Left hindlimb (tissue), 1 donor: ENCODE data around the gene CHID1.

Source experiments
- DNase-seq: peaks from one replicate; pipeline ENCODE4 v3.0.0-alpha.2; 2018

The CHID1 gene

DNA sequence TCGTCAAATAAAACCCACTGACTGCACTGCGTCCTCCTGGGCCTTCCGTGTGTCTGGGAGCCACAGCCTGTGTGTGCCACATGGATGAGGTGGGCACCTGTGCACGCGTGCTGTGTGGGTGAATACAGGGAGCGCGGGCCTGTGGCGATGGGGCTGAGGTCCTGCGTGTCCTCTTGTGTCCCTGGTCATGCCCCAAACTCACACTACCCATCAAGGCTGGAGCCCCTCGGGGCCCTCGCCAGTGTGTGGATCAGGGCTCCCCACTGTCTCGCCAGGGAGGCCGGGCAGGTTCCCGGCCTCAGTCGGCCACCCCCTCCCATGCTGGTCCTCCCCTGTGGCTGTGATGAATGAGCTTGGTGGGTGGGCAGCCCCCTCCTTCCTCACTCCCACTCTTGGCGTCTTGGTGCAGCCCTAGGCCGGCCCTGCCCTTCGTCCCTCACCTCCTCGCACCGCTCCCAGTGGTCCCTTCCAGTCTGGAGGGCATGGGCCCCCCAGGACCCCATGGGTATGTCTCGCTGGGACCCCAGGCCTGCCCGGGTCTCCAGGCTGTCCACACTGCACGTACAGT, 78.6 kb downstream of the CHID1 start:
- DNase-seq: no peak

DNA sequence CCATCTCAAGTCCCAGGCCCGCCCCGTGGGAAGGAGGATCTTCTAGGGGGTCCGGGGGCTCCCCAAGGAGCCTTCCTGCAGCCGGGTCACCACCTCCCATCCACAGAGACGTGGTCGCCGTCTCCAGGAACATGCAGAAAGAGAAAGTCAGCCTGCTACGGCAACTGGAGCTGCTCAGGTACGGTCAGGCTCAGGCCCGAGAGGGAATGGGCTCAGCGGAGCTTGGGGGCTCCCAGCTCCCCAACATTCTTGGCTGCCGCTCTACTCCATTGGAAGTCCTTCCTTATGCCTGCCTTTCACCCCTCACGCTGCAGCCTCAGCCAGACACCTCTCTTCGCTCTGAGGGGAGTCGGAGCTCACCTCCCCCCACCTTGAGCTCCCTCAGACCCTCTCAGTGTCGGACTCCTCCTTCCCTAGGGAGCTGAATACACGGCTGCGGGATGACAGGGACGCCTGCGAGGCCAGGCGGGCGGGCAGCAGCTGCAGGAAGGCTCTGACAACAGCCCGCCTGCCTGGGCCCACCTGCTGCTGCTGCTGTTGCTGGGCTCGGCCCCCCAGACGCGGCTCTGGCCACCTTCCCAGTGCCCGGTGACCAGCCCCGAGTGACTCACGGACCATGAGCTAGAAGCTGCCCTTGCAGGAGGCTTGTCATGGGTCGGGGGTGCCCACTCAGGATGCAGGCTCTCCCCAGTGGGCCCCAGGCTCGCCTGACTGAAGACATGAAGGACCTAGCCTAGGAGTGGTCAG, 79.3 kb downstream of the CHID1 start:
- DNase-seq: no peak

DNA sequence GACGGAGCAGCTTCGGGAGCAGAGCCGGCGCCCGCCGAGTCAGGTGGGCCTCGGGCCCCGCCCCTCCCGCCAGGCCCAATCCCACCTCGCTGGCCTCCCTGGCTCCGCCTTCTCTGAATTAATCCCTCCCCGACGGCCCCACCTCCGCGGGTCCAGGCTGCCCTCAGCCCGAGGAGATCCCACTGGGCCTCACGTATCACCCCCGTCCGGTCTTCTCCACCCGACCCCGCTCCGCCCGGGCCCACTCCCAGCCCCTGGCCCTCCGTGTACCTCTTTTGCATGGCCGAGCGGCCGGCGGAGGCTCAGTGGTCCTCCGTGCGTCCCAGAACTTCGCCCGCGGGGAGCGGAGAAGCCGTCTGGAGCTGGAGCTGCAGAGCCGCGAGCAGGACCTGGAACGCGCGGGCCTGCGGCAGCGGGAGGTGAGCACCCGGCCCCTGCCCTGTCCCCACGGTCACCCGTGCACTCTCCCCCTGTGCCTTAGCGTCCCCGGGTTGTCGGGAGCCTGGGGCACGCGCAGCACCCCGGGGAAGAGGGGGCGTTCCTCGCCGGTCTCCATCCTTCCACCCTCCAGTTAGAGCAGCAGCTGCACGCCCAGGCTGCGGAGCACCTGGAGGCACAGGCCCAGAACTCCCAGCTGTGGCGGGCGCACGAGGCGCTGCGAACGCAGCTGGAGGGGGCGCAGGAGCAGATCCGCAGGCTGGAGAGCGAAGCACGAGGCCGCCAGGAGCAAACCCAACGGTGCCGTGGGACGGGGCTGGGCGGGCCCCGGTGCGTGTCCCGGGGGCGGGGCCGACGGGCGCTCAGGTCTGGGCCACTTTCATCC, 80.1 kb downstream of the CHID1 start:
- DNase-seq: no peak

DNA sequence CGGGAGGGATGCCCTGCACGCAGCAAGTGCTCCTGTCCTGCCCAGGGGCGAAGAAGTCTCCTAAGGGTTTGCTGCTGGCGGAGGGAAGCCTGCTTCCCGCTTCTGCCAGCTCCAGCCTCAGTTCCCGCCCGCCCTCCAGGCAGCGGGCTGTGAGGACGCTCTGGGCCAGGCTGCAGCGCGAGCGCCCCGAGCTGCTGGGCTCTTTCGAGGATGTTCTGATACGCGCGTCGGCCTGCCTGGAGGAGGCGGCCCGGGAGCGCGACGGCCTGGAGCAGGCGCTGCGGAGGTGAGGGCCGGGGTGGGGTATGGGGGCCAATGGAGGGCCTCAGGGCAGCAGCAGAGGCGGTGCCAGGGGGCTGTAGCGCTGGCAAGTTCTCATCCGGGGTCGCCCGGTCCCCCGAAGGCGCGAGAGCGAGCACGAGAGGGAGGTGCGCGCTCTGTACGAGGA, 80.7 kb downstream of the CHID1 start:
- no peak for DNase-seq

DNA sequence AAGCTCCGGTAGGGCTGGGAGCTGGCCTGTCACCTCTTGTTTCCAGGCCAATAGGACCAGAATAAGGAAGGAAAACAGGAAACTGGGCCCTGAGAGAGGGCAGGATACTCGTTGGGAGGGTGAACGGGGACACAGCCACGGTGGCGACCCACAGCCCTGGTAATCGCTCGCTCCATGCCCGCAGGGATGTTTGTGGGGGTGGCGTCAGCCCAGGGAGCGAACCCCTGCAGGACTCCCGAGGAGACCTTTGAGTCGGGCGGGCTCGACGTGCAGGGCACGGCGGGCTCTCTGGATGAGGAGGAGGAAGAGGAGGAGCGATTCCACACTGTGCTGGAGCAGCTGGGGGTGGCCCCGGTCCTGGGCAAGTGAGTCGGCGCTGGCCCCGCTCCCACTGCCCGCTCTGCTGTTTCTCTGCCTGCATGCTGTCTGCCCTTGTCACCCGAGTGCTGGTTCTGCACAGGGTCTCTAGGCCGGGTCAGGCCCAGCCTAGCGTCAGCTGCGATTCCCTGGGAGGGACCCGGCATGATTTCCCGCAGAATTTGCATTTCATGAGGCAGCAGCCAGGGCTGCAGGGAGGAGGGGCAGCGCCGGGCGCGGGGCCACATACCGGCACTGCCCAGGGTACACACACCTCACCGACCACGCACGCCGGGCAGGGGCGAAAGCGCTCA, 81.3 kb downstream of the CHID1 start:
- no peak for DNase-seq

DNA sequence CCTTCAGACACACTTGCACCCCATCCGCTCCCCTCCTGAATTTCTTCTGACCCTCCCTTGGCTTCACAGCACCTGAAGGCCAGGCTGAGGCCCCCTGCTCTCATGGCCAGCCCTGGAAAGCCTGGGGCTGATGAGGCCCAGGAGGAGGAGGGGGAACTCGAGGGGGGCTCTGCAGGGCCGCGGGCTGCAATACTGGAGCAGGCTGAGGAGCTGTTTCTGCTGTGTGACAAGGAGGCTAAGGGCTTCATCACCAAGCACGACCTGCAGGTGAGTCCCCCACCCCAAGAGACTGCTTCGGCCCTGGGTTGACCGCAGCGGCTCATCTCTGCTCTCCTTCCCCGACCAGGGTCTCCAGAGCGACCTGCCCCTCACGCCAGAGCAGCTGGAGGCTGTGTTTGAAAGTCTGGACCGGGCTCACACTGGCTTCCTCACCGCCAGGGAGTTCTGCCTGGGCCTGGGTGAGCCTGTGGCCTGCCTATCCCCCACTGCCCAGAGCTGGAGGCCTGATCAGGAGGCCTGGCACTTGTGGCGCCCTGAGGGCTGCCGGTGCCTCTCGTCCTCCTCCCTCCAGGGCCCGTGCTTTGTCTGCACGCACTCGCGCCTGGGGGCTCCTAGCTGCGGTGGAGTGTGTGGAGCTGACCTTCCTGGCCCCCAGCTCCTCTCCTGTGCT, 82.0 kb downstream of the CHID1 start:
- DNase-seq: no peak

DNA sequence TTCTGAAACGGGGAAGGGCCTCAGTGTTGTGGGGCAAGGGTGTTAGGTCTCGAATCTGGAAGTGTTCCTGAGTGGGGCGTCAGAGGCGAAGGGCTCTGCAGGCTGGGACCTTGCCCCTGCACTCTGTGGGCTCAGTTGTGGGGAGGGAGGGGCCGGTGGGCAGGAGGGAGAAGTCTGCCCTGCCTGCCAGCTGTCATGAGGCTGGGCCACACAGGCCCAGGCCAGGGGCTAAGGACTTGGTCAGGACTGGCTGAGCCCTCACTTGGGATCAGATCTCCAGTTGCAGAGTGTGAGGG, 82.8 kb downstream of the CHID1 start, which contains the start of gene CRACR2B:
Gene CRACR2B, plus strand, starts transcription at position 23 of the 296 bp plus-strand sequence. CDS start 689 bp downstream, outside the sequence.
- no peak for DNase-seq

DNA sequence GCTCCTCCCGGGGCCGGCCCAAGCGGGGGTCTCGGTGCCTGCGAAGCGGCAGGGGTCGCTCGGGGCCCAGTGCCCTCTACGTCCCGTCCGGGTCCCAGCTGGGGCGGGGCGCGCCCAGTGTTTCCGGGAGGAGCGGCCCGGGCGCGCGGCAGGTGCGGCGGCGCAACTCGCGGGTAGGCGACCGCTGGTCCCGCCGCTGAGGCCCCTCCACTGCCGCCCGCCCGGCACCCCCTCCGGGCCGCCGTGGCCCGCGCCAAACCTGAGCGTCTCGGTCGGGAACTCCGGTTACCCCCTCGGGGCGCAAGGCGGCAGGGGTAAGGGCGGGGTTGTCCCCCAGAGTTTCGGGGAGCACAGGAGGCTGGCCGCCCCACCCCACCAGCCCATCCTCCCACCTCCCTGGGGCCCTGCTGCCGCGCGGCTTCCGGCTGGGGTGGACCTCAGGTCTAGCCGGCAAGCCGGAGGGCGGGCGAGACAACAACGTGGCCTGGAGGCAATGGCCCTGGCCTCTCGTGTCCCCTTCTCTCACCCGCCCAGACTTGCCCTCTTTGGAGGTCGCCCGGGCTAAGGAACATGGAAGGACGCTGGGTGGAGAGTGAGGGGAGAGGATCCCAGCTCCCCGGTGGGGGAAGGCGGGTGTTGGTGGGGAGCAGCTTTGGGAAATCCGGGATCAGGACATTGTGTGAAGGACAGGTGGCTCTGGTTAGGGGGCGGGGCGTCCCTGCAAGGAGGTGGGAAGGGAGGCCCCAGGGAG, 83.3 kb downstream of the CHID1 start:
- DNase-seq: no peak

DNA sequence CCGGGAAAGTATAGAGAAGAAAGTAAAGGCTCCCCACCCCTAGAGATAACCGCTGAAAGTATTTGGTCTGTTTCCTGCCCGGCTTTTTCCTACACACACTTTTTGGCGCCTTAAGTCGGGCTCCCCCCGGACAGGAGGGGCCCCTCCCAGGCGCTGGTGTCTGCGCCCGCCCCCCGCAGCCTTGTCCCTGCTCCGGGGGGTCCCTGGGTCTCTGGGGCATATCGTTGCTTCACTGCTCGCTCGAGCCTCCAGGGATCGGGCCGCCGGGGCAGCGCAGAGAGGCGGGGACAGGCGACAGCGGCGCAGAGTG, 83.8 kb downstream of the CHID1 start:
- DNase-seq: no peak

DNA sequence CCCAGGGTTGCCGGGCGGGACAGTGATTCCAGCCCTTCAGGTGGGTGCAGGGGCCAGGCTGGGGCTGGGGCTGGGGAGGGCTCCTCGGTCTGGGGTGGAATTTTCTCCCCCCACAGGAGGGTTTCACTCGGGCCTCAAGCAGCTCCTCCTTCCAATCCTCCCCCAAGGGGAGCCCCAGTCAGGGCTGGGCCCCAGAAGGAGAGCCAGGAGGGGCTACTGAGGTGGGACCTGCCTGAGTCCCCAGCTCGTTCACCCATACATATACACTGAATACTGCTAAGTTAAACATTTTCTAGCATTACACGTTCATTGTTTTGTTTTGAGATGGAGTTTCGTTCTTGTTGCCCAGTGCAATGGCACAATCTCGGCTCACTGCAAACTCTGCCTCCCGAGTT, 84.4 kb downstream of the CHID1 start:
- DNase-seq: no peak

DNA sequence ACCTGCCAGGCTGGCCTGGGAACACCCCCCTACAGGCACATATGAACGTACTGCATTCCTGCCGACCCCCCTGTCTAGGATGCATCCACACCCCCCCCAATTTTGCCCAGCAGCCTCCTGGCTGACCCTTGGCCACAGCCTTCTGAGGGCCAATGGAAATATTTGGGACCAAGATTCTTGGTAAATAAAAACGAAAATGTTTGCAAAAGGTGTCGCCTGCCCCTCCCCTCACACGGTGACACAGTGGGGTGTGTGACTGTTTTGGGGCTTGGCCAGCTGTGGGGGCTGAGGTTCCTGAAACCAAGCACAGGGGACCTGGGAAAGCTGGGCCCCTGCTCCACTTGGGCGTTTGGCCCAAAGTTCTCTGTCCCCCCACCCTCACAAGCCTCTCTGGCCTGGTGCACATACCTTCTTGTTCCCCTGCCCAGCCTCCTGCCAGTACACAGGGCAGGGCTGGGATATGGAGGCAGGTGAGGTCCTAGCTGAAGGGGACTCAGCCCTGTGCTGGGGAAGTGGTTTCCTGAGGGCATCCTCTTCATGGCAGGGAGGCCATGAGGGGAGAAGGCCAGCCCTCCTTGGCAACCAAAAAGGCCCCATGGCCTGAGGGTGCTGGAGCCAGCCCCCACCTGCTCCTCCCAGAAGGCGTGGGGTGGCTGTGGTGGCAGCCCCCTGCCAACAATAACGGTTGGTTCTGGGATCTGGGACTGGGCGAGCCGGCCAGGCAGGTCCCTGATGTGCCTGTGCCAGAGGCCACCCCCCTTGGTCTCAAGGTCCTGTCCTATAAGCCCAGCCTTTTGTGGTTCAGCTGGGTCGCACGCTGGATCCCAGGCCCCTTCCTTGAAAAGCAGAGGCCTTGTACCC, 85.0 kb downstream of the CHID1 start:
- DNase-seq: no peak

DNA sequence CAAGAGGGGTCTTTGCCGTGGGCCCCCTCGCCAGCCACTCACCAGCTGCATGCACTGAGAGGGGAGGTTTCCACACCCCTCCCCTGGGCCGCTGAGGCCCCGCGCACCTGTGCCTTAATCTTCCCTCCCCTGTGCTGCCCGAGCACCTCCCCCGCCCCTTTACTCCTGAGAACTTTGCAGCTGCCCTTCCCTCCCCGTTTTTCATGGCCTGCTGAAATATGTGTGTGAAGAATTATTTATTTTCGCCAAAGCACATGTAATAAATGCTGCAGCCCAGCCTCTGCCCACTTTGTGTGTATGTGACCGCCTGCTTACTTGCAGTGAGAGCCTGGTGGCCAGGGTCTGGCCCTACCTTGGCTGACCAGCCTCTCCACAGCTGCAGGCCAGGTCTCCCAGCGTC, 85.7 kb downstream of the CHID1 start:
- DNase-seq: no peak

DNA sequence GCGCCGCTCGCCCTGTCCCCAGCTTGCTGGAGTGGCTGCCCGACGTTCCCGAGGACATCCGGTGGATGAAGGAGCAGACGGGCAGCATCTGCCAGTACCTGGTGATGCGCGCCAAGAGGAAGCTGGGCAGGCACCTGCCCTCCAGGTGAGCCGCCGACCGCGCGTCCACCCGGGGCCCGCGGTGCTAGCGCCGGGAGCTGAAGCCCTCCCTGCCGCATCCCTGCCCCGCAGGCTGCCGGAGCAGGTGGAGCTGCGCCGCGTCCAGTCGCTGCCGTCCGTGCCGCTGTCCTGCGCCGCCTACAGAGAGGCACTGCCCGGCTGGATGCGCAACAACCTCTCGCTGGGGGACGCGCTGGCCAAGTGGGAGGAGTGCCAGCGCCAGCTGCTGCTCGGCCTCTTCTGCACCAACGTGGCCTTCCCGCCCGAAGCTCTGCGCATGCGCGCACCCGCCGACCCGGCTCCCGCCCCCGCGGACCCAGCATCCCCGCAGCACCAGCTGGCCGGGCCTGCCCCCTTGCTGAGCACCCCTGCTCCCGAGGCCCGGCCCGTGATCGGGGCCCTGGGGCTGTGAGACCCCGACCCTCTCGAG, 86.2 kb downstream of the CHID1 start:
- no peak for DNase-seq

DNA sequence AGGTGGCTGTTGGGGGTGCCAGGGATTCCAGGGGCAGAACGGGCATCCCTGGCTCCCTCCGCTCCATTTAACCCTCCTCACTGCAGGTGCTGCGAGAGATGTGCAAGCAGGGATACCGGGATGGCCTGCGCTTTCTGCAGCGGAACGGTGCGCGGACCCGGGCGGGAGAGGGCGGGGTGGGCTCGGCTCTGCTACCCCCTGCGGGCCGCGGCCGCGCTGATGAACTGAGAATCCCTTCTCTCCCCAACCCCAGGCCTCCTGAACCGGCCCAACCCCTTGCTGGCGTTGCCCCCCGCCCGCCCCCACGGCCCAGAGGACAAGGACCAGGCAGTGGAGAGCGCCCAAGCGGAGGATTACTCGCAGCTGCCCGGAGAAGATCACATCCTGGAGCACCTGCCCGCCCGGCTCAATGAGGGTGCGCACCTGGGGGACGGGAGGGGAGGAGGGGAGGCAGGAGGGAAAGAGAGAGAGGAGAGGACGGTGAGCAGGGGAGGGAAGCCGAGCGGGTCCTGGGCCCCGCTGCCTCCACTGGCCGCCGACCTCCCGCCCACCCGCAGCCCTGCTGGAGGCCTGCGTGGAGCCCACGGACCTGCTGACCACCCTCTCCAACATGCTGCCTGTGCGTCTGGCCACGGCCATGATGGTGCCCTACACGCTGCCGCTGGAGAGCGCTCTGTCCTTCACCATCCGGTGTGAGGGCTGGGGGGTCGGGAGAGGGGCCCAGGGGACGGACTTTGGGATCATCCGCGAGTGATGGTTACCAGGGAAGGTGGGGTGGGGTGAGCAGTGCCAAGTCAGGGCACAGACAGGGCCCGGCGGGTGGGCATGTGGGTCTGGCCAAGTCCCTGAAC, 86.9 kb downstream of the CHID1 start:
- no peak for DNase-seq

DNA sequence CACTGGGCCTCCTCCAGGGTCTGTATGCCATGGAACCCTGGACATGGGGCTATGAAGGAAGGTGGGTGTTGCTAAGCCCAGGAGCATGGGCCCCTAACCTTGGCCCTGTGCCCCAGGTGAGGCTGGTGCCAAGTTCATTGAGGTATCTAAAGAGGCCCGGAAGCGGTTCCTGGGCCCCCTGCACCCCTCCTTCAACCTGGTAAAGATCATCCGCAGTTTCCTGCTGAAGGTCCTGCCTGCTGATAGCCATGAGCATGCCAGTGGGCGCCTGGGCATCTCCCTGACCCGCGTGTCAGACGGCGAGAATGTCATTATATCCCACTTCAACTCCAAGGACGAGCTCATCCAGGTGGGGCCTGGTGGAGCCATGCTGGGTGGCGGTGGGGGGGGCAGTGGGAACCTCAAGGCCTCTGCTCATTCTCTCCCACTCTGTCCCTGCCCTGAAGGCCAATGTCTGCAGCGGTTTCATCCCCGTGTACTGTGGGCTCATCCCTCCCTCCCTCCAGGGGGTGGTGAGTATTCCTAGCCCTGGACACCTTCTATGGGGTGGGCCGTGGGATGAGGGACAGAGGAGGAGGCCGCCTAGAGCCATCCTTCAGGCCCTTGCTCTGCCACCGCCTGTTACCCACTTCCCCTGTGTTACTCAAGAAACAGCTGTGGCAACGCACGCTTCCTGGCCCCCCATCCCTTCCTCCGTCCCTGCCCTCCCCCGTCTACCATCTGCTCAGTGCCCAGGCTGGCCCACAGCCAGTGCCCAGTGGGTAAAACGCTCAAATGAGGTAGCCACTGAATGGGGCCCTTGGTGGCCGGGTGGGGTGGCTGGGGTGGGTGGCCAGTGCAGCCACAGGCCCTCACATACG, 88.9 kb downstream of the CHID1 start:
- DNase-seq: no peak

DNA sequence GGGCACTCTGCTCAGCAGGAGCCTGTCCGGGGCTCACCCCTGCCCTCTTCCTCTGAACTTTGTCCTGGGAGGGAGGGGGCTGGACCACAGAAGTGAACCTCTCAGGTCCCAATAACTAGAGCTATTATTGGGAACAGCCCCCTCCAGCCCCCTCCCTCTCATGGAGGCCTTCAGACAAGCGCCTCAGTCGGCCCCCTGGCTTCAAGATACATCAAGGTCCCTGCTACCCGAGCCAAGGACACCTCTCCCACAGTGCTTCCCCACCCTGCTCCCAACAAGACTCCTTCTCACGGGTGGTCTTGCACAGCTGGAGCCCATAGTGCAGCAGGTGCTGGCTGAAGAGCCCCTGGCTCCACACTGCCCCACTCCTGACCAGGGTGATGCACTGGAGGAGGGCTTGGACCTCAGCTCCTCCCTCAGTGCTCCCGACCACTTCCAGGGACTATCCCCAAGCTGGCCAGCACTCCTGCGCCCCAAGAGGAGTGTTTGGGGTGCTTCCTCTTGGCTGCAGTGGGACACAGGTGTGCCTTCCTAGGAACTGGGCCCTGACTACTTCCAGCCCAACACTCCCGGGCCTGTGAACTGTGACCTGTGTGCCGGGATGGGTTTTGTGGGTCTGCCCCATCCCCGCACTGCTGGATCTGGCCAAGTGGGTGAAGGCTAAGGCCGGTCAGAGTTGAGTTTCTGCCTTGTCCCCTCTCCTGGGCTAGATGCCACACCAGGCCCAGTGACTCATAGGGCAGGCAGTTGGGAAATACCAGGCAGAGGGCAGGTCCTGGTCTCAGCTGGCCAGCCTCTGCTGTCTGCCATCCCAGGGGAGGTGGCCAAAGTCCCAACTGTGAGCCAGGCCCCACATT, 89.7 kb downstream of the CHID1 start:
- DNase-seq: no peak

DNA sequence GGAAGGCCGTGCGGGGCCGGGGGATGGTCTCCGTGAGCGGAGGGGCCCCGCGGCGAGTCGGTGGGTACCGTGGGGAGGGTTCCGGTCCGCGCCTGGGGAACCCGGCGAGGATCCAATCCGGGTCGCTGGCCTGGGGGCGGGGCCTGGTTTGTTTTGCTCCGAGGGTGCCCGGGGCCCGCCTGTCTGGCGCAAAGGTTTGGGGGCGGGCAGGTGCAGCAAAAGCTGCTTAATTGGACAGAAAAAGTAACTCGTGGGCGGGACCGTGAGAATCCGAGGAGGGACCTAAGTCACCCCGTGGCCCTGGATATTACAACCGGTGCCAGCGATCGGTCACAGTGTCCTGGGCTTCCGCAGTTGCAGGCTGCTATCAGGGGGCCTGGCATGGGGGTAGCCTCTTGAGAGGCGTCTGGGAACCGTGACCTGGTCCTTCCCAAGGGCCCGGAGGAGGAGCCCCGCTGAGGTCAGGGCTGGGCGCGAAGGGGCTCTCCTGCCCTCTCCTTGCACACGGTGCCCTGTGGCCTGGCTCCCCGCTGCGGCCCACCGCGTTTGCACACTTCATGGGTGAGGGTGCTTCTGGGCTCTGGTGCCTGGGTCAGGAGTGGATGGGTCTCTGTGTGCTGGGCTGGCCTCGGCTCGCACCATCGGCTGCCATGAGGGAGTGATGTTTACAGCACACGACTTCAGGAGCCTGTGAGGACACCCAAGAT, 90.5 kb downstream of the CHID1 start:
- DNase-seq: no peak
